HG02852 (cell line): ENCODE results near the gene LRP2.

Experiments
- ATAC-seq: cut with Tn5 transposase; IDR thresholded peaks from one replicate; pipeline ENCODE4 v1.9.1; 2021; ENCODE audit warnings: mild to moderate bottlenecking, moderate library complexity; ENCODE audit not compliant: unreplicated experiment

Gene LRP2

GRCh38 chr2:169247211-169247610 lies 115.1 kb downstream of the LRP2 start:
- no peak for ATAC-seq

GRCh38 chr2:169240405-169240804 lies 121.9 kb downstream of the LRP2 start:
- ATAC-seq: no peak

- ATAC-seq: no peak
Observed at GRCh38 chr2:169237939-169238338, 124.4 kb downstream of the LRP2 start.

- no peak for ATAC-seq
Observed at GRCh38 chr2:169237286-169237685, 125.0 kb downstream of the LRP2 start.

- ATAC-seq: no peak
Observed at GRCh38 chr2:169232551-169233154, 129.7 kb downstream of the LRP2 start.

DNA sequence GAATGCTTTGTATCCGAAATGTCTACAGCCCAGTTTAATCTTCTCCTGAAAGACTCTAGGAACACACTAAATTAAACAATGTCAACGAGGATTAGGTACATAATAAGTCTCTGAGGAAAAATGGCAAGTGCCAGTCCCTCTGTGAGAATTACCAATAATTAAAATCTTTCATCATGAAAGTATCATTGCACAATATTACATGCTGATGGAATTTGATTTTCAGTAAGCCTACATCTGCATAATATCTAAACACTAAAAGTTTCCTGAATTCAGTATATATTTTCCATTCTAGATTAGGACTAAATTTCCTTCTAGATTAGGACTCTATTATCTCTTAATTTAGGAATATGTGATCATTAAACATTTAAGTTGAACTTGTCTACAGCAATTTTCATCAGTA lies 132.1 kb downstream of the LRP2 start:
- ATAC-seq: no peak

DNA sequence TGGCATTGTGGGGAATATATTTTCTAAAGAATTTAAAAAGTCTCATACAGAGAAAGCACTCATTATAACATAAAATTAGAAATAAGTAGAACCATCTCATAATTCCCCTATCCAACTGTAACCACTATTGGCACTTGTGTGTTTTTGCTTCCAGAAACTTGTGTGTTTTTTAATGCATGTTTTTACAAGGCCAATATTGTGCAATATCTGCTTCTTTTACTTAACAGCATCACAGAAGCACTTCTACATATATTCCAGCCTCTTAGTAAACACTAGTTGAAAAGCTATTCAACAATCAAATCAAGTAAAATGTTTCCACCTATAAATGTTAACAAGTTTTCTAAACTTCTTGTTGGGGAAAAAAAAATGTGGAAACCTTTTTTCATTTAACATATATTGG lies 132.7 kb downstream of the LRP2 start:
- no peak for ATAC-seq

GRCh38 chr2:169225906-169226305 lies 136.4 kb downstream of the LRP2 start:
- no peak for ATAC-seq

DNA sequence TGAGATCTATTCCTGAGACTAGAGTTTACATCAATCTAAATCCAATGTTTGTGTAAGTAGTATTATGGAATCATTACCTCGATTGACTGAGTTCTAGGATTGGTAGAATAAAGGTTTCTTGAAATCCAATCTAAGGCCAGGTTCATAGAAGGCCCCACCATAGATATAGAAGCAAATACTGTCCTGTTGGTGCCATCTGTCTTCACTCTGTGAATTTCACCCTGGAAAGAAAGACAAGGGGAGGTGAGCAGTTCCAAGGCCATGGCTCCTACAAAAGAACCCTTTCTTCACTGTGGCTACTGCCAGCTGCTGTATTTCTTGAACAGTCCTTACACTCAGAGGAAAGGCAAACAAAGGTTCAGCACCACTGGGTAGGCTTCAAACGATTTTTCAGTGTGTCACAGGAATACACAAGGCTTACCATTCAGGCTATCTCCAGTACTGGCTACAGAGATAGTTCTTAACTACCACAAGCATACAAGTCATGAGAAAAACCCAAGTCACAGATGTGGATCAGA lies 137.0 kb downstream of the LRP2 start:
- no peak for ATAC-seq

- ATAC-seq: peak; percentile 76
Observed at GRCh38 chr2:169222665-169223064, 139.7 kb downstream of the LRP2 start.

GRCh38 chr2:169221745-169222369 lies 140.5 kb downstream of the LRP2 start:
- ATAC-seq: no peak

- no peak for ATAC-seq
Observed at GRCh38 chr2:169210917-169211316, 151.4 kb downstream of the LRP2 start.

DNA sequence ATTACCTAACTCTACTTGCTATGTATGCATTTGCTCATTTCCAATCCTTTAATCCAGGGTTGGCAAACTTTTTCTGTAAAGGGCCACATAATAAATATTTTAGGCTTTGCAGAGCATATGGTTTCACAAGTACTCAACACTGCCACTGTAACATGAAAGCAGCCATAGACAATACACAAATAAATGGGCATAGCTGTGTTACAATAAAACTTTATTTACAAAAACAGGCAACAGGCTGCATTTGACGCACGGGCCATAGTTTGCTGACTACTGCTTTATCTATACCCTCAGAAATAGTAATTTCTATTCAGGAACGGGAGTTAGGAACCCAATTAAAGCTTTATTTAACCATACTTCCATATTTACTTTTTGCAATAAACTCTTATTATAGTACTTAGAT lies 154.3 kb downstream of the LRP2 start:
- ATAC-seq: no peak

GRCh38 chr2:169205176-169205575 lies 157.2 kb downstream of the LRP2 start:
- ATAC-seq: no peak

DNA sequence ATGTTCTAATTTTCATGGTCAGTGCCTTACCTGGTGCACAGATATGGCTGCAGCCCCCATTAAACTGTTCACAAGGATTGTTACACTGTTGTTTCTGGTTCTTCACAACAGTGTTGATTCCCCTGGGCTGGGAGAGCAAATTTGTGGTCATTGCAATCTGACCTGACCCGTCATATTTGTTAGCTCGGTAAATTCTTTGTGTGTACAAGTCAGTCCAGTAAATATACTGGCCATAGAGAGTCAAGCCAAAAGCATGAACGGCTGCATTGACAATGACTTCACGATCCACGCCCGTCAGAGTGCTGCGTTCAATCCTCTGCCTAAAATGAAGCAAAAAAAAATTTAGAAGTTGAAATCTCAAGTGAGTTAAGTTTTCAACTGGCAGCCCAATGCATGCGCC lies 158.4 kb downstream of the LRP2 start:
- ATAC-seq: no peak

GRCh38 chr2:169200756-169201155 lies 161.6 kb downstream of the LRP2 start:
- no peak for ATAC-seq

- no peak for ATAC-seq
Observed at GRCh38 chr2:169193618-169194017, 168.7 kb downstream of the LRP2 start.

- no peak for ATAC-seq
Observed at GRCh38 chr2:169190197-169190775, 172.0 kb downstream of the LRP2 start.

- no peak for ATAC-seq
Observed at GRCh38 chr2:169189132-169189531, 173.2 kb downstream of the LRP2 start.

- ATAC-seq: no peak
Observed at GRCh38 chr2:169185711-169186110, 176.6 kb downstream of the LRP2 start.

DNA sequence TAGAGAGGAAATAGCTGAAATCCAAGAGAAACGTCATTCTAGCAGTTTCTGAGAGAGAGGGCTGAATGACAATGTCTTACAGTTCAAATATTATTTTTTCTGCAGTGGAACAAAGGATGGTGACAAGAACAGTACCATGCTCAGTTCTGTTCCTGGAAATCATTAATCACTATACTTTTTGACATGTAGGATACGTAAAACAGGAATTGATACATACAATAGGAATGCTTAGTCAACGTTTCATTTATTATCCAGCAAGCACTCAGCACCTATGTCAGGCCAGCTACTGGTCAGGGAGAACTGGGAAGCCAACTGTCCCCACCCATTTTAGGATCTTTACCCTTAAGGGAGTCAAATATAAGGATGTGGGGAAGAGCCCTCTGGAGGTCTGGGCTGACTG lies 178.3 kb downstream of the LRP2 start:
- no peak for ATAC-seq

GRCh38 chr2:169182573-169182972 lies 179.8 kb downstream of the LRP2 start:
- ATAC-seq: no peak
